ENCODE data around the gene CCNL1.
"Not testable (repeated sequence)": the region's sequence is repeated elsewhere in the genome, so short reads cannot be mapped to it uniquely, and the experiment has no call there.

CCNL1 gene

DNA sequence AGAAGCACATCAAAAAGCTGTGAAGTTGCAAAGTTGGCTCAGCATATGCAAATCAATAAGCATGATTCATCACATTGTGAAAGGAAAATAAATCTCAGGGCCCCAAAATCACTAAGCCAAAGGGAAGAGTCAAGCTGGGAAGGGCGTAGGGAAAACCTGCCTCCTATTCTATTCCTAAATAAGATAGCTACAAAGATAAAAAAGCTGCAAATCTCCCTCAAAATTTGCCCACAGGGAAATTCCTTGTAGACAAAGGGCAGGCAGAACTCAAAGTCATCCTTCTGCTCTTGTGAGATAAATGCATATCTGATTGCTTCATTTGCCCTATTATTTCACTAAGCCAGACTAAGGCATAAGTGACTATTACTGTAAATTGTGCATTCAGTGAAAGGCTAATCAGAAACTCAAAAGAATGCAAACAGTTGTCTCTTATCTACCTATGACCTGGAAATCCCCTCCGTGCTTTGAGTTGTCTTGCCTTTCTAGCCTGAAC, 30.5 kb upstream of the CCNL1 start:
- H3K4me3 ChIP-seq (ENCODE audit: low read depth, low read length) = no peak overlapping the region
- no peak for TF ChIP-seq CTCF (IDR thresholded peaks at IDR 0.05; ENCODE audit: control insufficient read depth, extremely low read depth, insufficient read depth)
- no peak for DNase-seq (ENCODE audit: low read depth)

- TF ChIP-seq CTCF (IDR thresholded peaks at IDR 0.05; ENCODE audit: control insufficient read depth, extremely low read depth, insufficient read depth) = no peak
- H3K4me3 ChIP-seq (ENCODE audit: low read depth, low read length) = no peak overlapping the region
- no peak for DNase-seq (ENCODE audit: low read depth)
These were observed 28.4 kb upstream of the CCNL1 start for GRCh38 chr3:157188391-157188790.

- DNase-seq (ENCODE audit: low read depth) = no peak
These were observed 22.9 kb upstream of the CCNL1 start for GRCh38 chr3:157182879-157183278.

GRCh38 chr3:157180262-157180661, 20.3 kb upstream of the CCNL1 start:
- DNase-seq (ENCODE audit: low read depth) = no peak
- H3K4me3 ChIP-seq (ENCODE audit: low read depth, low read length) = no peak overlapping the region
- no peak for TF ChIP-seq CTCF (IDR thresholded peaks at IDR 0.05; ENCODE audit: control insufficient read depth, extremely low read depth, insufficient read depth)

More at GRCh38 chr3:157182879-157183278, 22.9 kb upstream of the CCNL1 start:
- no peak for TF ChIP-seq CTCF (IDR thresholded peaks at IDR 0.05; ENCODE audit: control insufficient read depth, extremely low read depth, insufficient read depth)
- no peak overlapping the region for H3K4me3 ChIP-seq (ENCODE audit: low read depth, low read length)

- no peak for TF ChIP-seq CTCF (IDR thresholded peaks at IDR 0.05; ENCODE audit: control insufficient read depth, extremely low read depth, insufficient read depth)
- H3K4me3 ChIP-seq (ENCODE audit: low read depth, low read length) = no peak overlapping the region
These were observed 19.4 kb upstream of the CCNL1 start for GRCh38 chr3:157179365-157179803.

DNA sequence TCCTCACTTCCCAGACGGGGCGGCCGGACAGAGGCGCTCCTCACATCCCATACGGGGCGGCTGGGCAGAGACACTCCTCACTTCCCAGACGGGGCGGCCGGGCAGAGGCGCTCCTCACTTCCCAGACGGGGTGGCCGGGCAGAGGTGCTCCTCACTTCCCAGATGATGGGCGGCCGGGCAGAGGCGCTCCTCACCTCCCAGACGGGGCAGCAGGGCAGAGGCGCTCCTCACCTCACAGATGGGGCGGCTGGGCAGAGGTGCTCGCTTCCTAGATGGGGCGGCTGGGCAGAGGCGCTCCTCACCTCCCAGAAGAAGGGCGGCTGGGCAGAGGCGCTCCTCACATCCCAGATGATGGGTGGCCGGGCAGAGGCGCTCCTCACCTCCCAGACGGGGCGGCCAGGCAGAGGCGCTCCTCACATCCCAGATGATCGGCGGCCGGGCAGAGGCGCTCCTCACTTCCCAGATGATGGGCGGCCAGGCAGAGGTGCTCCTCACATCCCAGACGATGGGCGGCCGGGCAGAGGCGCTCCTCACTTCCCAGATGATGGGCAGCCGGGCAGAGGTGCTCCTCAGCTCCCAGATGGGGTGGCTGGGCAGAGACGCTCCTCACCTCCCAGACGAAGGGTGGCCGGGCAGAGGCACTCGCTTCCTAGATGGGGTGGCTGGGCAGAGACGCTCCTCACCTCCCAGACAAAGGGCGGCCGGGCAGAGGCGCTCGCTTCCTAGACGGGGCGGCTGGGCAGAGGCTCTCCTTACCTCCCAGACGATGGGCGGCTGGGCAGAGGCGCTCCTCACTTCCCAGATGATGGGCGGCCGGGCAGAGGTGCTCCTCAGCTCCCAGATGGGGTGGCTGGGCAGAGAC, 18.8 kb upstream of the CCNL1 start:
- H3K4me3 ChIP-seq (ENCODE audit: low read depth, low read length); DNase-seq (ENCODE audit: low read depth): not testable (repeated sequence)

More at GRCh38 chr3:157179365-157179803, 19.4 kb upstream of the CCNL1 start:
- DNase-seq (ENCODE audit: low read depth) = no peak

DNA sequence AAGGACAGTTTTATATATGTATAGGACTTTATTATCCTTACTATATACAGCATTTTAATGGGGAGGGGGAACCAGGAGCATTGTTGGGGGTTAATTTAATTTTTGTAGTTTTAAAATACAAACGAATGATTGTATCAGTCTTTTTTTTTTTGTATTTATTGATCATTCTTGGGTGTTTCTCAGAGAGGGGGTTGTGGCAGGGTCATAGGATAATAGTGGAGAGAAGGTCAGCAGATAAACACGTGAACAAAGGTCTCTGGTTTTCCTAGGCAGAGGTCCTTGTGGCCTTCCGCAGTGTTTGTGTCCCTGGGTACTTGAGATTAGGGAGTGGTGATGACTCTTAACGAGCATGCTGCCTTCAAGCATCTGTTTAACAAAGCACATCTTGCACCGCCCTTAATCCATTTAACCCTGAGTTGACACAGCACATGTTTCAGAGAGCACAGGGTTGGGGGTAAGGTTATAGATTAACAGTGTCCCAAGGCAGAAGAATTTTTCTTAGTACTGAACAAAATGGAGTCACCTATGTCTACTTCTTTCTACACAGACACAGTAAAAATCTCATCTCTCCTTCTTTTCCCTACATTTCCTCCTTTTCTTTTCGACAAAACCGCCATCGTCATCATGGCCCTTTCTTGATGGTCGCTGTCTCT, 18.0 kb upstream of the CCNL1 start:
- not testable (repeated sequence) for H3K4me3 ChIP-seq (ENCODE audit: low read depth, low read length); DNase-seq (ENCODE audit: low read depth)
